Activated T-helper 17 cell treated with anti-CD3 and anti-CD28 coated beads, Interleukin-2, amount 50 U/mL, for 72 hours (primary cell): ENCODE data around the gene DDR2. TPM values are rescaled to one million over a fixed set of nuclear protein-coding genes. Genes with fewer than 3 reads are reported as not detected.

Experiments used
- total RNA-seq, 2 donors: library from RNA; stranded (reverse); gene quantifications; one replicate each; pipeline ENCODE4 v1.2.3, GENCODE V29; 2022

The DDR2 gene
- total RNA-seq, 2 donors from 2014 or later: 0.34 to 1.7 TPM

Other genes starting within 250 kb of the DDR2 start
- not detected for gene SH2D1B, start 220.3 kb upstream of the DDR2 start, total RNA-seq
- gene UHMK1, start 134.6 kb upstream of the DDR2 start, total RNA-seq: 10 to 100 TPM; 50.1 to 57.6 TPM
- gene UAP1, start 70.7 kb upstream of the DDR2 start, total RNA-seq: 10 to 100 TPM; 21.5 to 34.8 TPM
- gene HSD17B7, start 158.2 kb downstream of the DDR2 start, total RNA-seq: 10 to 100 TPM; 25.5 to 39.5 TPM
- gene CCDC190, start 228.7 kb downstream of the DDR2 start, total RNA-seq: not detected